H1 (cell line): ENCODE results near the gene SCP2. TPM values are rescaled to one million over a fixed set of nuclear protein-coding genes. Genes with fewer than 3 reads are reported as not detected.

ENCODE experiments used
- ASH2L ChIP-seq: fragments of 200-600, 300-600 bp; sonication (generic); IDR thresholded peaks from one replicate; pipeline ENCODE4 v1.7.1; 2017; ENCODE audit warnings: low read length
- BCL11A ChIP-seq, 2 experiments: IDR thresholded peaks; one replicate each; pipeline ENCODE4 v1.6.1; 2011; ENCODE audit warnings: low read depth in 2 of 2, low read length in 2 of 2, mild to moderate bottlenecking in 2 of 2
- CTCF ChIP-seq, 3 experiments: IDR thresholded peaks; 1 replicate in 2 of 3; 2 replicates in 1 of 3; pipeline versions ENCODE4 v1.5.1 to v1.6.1; 2011; ENCODE audit warnings: low read length in 3 of 3, mild to moderate bottlenecking in 3 of 3, inconsistent platforms in 2 of 3, low read depth in 1 of 3, moderate library complexity in 1 of 3; ENCODE audit not compliant: insufficient read depth in 1 of 3; ENCODE audit errors: control extremely low read depth in 1 of 3
- KDM1A ChIP-seq: fragments of 200-600, 300-600 bp; sonication (generic); IDR thresholded peaks from 2 replicates; pipeline ENCODE4 v1.7.1; 2016; ENCODE audit warnings: mild to moderate bottlenecking, low read length, borderline replicate concordance
- KDM4A ChIP-seq: IDR thresholded peaks from one replicate; pipeline ENCODE4 v1.7.1; 2012; ENCODE audit warnings: low read depth, mild to moderate bottlenecking, moderate library complexity, low read length, inconsistent platforms; ENCODE audit not compliant: severe bottlenecking
- RNF2 ChIP-seq: fragments of 200-900, 300-1000 bp; sonication (generic); IDR thresholded peaks from 2 replicates; pipeline ENCODE4 v1.7.1; 2016; ENCODE audit warnings: borderline replicate concordance, low read depth, mild to moderate bottlenecking, antibody characterized with exemption, low read length; ENCODE audit not compliant: poor library complexity, severe bottlenecking; ENCODE audit errors: missing control alignments
- USF2 ChIP-seq: IDR thresholded peaks from 2 replicates; pipeline ENCODE4 v1.6.1; 2011; ENCODE audit warnings: low read length, improper control_type of control experiment
- polyA plus RNA-seq, 7 experiments: library from polyadenylated mRNA; depleted of rRNA in 3 of 7; stranded (reverse) in 5 of 7; unstranded in 2 of 7; fragments of >200 nt in 5 of 7; fragments of 200-250 nt in 2 of 7; gene quantifications; 1 replicate in 5 of 7; 2 replicates in 1 of 7; 4 replicates in 1 of 7; pipeline versions ENCODE4 v1.2.1 to v1.2.3, GENCODE V29; 2011 to 2013; ENCODE audit warnings: missing spikeins in 2 of 7, mixed read lengths in 2 of 7
- total RNA-seq: library from RNA; stranded (reverse); fragmentation: NEBNext Ultra II Directional; extraction: Animal tissue kit (Norgen Biotek cat#: 25700); gene quantifications from 2 replicates; pipeline ENCODE4 v1.2.1, GENCODE V29; 2021

The SCP2 gene
- total and polyA plus RNA-seq, 2 of the 8 experiments (the other 6 are each of a cell fraction or from before 2014, with no cell fraction given) = 20.9 to 54.3 TPM

GRCh38 chr1:53066488-53066887 is 139.4 kb downstream of the SCP2 start (continued):
- TF ChIP-seq CTCF (IDR thresholded peaks at IDR 0.05; ENCODE audit: control extremely low read depth in 1 of 3, insufficient read depth in 1 of 3, low read depth in 1 of 3, low read length in 3 of 3) (no peak), ASH2L (no peak), KDM1A (no peak), RNF2 (no peak), KDM4A (no peak), BCL11A (IDR thresholded peaks at IDR 0.05; ENCODE audit: low read depth in 2 of 2, low read length in 2 of 2) (no peak), USF2 (no peak)
